ENCODE data around the gene UMODL1. TPM values are rescaled to one million over a fixed set of nuclear protein-coding genes. Genes with fewer than 3 reads are reported as not detected.

Gene UMODL1
- total and polyA plus RNA-seq, 4 donors: 0.10 to 0.28 (median 0.14) TPM; not detected in 1

DNA sequence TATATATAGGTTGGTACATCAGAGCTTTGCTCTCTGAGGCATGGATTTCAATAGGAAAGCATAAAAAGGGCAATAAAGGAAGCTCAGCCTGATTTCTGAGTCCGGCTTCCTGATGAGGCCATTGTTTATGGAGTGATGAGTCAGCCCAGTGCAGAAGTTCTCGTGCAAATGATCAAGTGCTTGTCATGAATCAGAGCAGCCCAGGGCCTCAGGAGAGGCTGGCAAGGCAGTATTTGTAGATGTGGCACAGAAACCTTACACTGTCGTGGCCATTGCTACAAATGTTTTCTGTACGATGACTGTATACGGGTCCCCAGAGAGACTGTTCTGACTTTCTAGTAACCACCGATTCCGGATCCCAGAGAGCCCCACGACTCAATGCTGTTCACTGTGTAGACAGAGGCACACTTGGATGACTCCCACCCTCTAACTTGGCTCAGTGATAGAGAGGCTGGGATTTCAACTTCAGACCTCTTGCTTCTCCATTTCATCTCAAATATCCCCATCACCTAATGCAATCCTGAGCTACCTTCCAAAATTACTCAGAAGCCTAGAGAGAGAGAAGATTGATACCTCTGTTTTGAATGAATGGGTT, 26.8 kb downstream of the UMODL1 start:
- peak overlapping the region in 1 of 2 donors; percentile 77 for H3K27ac ChIP-seq (ENCODE audit: low read depth in 1 of 2, low read length in 1 of 2)
- WGBS, 2 donors: 31 to 39% methylated on average over 8 of the region's 8 CpGs
- peak; percentile 24 to 62 (median 30) for DNase-seq

DNA sequence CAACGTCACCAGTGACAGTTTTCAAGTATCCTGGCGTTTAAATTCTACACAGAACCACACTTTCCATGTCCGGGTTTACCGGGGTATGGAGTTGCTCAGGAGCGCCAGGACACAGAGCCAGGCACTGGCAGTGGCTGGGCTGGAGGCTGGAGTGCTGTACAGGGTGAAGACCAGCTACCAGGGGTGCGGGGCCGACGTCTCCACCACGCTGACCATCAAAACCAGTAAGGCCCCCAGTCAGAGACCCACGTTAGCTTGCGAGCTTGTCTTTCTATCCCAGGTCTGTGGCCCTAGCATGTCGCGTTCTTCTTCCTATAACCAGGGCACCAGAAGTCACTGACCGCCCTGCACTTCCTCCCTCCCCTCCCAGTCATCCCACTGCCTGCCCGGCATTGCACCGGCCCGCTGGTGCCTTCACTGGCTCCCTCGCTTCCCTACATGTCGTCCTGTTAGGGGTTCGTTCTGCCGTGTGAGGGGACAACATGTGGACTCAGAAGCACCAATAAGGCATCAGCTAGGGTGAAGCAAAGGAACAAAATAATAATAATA, 27.9 kb downstream of the UMODL1 start:
- H3K36me3 ChIP-seq (ENCODE audit: control insufficient read depth in 4 of 4, insufficient read depth in 4 of 4, low read length in 4 of 4): no peaks in the 10 kb centered on the region
- DNase-seq: no peak
- 92% methylated on average over 21 of the region's 21 CpGs for WGBS, 2 donors
- H3K27me3 ChIP-seq (ENCODE audit: control insufficient read depth in 3 of 3, insufficient read depth in 3 of 3, low read length in 2 of 3): no peaks in the 10 kb centered on the region
- peaks cover 0 to 1% (median 0%) of the 10 kb centered on the region in 5 donors for H3K4me1 ChIP-seq (ENCODE audit: control insufficient read depth in 5 of 5, insufficient read depth in 5 of 5, low read length in 5 of 5)
- ATAC-seq (ENCODE audit: insufficient read depth, low FRiP score): no peak
- H3K9ac ChIP-seq (ENCODE audit: insufficient read depth in 1 of 2, low read length in 2 of 2): no peak overlapping the region
- H3K4me3 ChIP-seq: no peak overlapping the region
- TF ChIP-seq, protein P1, sequence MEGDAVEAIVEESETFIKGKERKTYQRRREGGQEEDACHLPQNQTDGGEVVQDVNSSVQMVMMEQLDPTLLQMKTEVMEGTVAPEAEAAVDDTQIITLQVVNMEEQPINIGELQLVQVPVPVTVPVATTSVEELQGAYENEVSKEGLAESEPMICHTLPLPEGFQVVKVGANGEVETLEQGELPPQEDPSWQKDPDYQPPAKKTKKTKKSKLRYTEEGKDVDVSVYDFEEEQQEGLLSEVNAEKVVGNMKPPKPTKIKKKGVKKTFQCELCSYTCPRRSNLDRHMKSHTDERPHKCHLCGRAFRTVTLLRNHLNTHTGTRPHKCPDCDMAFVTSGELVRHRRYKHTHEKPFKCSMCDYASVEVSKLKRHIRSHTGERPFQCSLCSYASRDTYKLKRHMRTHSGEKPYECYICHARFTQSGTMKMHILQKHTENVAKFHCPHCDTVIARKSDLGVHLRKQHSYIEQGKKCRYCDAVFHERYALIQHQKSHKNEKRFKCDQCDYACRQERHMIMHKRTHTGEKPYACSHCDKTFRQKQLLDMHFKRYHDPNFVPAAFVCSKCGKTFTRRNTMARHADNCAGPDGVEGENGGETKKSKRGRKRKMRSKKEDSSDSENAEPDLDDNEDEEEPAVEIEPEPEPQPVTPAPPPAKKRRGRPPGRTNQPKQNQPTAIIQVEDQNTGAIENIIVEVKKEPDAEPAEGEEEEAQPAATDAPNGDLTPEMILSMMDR (IDR thresholded peaks at IDR 0.05; ENCODE audit: control extremely low read depth, extremely low read depth): no peak
- no peak overlapping the region for H3K27ac ChIP-seq (ENCODE audit: low read depth in 1 of 2, low read length in 1 of 2)
- H3K9me3 ChIP-seq (ENCODE audit: control insufficient read depth in 4 of 4, insufficient read depth in 3 of 4, low read length in 3 of 4): peaks cover 0 to 6% (median 4%) of the 10 kb centered on the region in 4 donors

More for the DNA sequence above, 26.8 kb downstream of the UMODL1 start:
- Histone ChIP-seq H3K9me3 (ENCODE audit: control insufficient read depth in 4 of 4, insufficient read depth in 3 of 4, low read length in 3 of 4) (peaks cover 0 to 6% (median 4%) of the 10 kb centered on the region in 4 donors), H3K27me3 (ENCODE audit: control insufficient read depth in 3 of 3, insufficient read depth in 3 of 3, low read length in 2 of 3) (no peaks in the 10 kb centered on the region), H3K4me3 (no peak overlapping the region), H3K9ac (ENCODE audit: insufficient read depth in 1 of 2, low read length in 2 of 2) (no peak overlapping the region), H3K4me1 (ENCODE audit: control insufficient read depth in 5 of 5, insufficient read depth in 5 of 5, low read length in 5 of 5) (peaks cover 0 to 1% (median 0%) of the 10 kb centered on the region in 5 donors), H3K36me3 (ENCODE audit: control insufficient read depth in 4 of 4, insufficient read depth in 4 of 4, low read length in 4 of 4) (no peaks in the 10 kb centered on the region)
- peak; percentile 82 for ATAC-seq (ENCODE audit: insufficient read depth, low FRiP score)
- TF ChIP-seq, protein P1 (IDR thresholded peaks at IDR 0.05; ENCODE audit: control extremely low read depth, extremely low read depth): no peak

DNA sequence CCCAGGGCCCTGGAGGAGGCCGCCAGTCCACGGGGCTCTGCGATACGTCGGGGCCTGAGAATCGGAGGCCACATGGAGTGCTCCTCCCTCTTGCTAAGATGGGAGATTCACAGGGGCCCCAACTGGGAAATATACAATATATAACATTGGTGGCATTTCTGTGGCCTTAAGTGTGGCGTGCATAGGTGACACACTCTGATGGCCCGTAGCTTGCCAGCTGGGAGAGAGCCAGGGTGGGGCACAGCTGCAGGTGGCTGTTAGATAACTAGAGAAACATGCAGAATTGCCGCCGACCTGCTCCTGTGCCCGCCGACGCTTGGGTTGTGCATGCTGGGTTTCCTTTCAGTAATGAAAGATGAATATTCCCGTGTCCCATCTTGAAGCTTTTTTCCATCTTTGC, 30.1 kb downstream of the UMODL1 start:
- no peaks in the 10 kb centered on the region for H3K9me3 ChIP-seq (ENCODE audit: control insufficient read depth in 4 of 4, insufficient read depth in 3 of 4, low read length in 3 of 4)
- DNase-seq: no peak
- no peak overlapping the region for H3K4me3 ChIP-seq
- TF ChIP-seq, protein P1 (IDR thresholded peaks at IDR 0.05; ENCODE audit: control extremely low read depth, extremely low read depth): no peak
- no peaks in the 10 kb centered on the region for H3K36me3 ChIP-seq (ENCODE audit: control insufficient read depth in 4 of 4, insufficient read depth in 4 of 4, low read length in 4 of 4)
- no peak overlapping the region for H3K9ac ChIP-seq (ENCODE audit: insufficient read depth in 1 of 2, low read length in 2 of 2)
- WGBS, 2 donors: 93 to 94% methylated on average over 14 of the region's 14 CpGs
- H3K4me1 ChIP-seq (ENCODE audit: control insufficient read depth in 5 of 5, insufficient read depth in 5 of 5, low read length in 5 of 5): peaks cover 0 to 1% (median 0%) of the 10 kb centered on the region in 5 donors
- no peaks in the 10 kb centered on the region for H3K27me3 ChIP-seq (ENCODE audit: control insufficient read depth in 3 of 3, insufficient read depth in 3 of 3, low read length in 2 of 3)
- no peak for ATAC-seq (ENCODE audit: insufficient read depth, low FRiP score)
- H3K27ac ChIP-seq (ENCODE audit: low read depth in 1 of 2, low read length in 1 of 2): no peak overlapping the region

Measured in lung (tissue), 12 donors.